ENCODE results near the gene CNOT6L. TPM values are rescaled to one million over a fixed set of nuclear protein-coding genes. Genes with fewer than 3 reads are reported as not detected.

The CNOT6L gene
- total and polyA plus RNA-seq, 2 of the 13 experiments (the other 11 are each of a cell fraction or from before 2014, with no cell fraction given) = 7.9 to 13.5 TPM

DNA sequence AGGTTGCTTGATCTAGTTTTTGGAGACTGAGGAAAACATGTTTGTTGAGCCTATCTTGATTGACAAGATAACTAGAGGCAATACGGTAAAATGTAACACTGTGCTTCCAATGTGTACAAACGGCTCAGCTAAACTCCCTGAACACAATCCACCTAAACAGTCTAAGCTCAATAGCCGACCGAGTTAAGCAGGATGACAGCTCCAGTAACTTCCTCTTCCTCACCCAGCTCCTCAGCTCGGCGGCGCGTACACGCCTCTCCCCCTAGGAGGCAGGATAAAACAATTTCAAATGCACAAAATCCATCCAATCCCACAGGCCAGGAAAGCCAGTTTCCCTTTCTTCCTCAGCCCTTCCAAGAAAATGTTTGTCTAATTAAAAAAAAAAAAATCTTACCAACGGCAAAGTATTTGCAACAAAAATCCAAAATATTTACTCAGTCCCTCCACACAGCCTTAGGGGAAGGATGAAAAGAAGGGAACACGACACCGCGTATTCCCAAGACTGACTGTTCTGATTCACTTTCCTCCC is 1.0 kb downstream of the CNOT6L start (continued):
- TF ChIP-seq ZNF546 (CRISPR knock-in tag; conservative IDR thresholded peaks at IDR 0.05) (no peak), REXO4 (CRISPR knock-in tag; IDR thresholded peaks at IDR 0.05; ENCODE audit: borderline replicate concordance) (no peak), KMT2A (CRISPR knock-in tag; IDR thresholded peaks at IDR 0.05) (peak; percentile 48; the same call in 1 of the 2 replicates), ZNF720 (CRISPR knock-in tag; IDR thresholded peaks at IDR 0.05) (no peak), SOX13 (IDR thresholded peaks at IDR 0.05) (no peak), SOX13 (CRISPR knock-in tag; conservative IDR thresholded peaks at IDR 0.05 in 1 of 2, IDR thresholded peaks at IDR 0.05 in 1 of 2) (no peak), ZFAT (CRISPR knock-in tag; conservative IDR thresholded peaks at IDR 0.05) (no peak), ELF4 (CRISPR knock-in tag; IDR thresholded peaks at IDR 0.05; ENCODE audit: borderline replicate concordance) (no peak), ZNF101 (CRISPR knock-in tag; IDR thresholded peaks at IDR 0.05; ENCODE audit: borderline replicate concordance, low read depth) (no peak), MED1 (CRISPR knock-in tag; IDR thresholded peaks at IDR 0.05) (peak; percentile 52; the same call in 1 of the 2 replicates), RBM39 (IDR thresholded peaks at IDR 0.05; ENCODE audit: low read depth, low read length, poor library complexity, severe bottlenecking) (no peak), GFI1 (CRISPR knock-in tag; IDR thresholded peaks at IDR 0.05; ENCODE audit: borderline replicate concordance) (no peak; the same call in 1 of the 2 replicates)
- TF ChIP-seq, protein P1, sequence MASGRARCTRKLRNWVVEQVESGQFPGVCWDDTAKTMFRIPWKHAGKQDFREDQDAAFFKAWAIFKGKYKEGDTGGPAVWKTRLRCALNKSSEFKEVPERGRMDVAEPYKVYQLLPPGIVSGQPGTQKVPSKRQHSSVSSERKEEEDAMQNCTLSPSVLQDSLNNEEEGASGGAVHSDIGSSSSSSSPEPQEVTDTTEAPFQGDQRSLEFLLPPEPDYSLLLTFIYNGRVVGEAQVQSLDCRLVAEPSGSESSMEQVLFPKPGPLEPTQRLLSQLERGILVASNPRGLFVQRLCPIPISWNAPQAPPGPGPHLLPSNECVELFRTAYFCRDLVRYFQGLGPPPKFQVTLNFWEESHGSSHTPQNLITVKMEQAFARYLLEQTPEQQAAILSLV (CRISPR knock-in tag; IDR thresholded peaks at IDR 0.05; ENCODE audit: borderline replicate concordance) = 0 out of 2 replicates have a peak, but pooled peaks have one; percentile 25
- TF ChIP-seq, protein P2, sequence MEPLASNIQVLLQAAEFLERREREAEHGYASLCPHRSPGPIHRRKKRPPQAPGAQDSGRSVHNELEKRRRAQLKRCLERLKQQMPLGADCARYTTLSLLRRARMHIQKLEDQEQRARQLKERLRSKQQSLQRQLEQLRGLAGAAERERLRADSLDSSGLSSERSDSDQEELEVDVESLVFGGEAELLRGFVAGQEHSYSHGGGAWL (CRISPR knock-in tag; IDR thresholded peaks at IDR 0.05) = no peak
- TF ChIP-seq, protein P3, sequence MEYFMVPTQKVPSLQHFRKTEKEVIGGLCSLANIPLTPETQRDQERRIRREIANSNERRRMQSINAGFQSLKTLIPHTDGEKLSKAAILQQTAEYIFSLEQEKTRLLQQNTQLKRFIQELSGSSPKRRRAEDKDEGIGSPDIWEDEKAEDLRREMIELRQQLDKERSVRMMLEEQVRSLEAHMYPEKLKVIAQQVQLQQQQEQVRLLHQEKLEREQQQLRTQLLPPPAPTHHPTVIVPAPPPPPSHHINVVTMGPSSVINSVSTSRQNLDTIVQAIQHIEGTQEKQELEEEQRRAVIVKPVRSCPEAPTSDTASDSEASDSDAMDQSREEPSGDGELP (IDR thresholded peaks at IDR 0.05; ENCODE audit: borderline replicate concordance, low read depth) = no peak
- TF ChIP-seq, protein P4, sequence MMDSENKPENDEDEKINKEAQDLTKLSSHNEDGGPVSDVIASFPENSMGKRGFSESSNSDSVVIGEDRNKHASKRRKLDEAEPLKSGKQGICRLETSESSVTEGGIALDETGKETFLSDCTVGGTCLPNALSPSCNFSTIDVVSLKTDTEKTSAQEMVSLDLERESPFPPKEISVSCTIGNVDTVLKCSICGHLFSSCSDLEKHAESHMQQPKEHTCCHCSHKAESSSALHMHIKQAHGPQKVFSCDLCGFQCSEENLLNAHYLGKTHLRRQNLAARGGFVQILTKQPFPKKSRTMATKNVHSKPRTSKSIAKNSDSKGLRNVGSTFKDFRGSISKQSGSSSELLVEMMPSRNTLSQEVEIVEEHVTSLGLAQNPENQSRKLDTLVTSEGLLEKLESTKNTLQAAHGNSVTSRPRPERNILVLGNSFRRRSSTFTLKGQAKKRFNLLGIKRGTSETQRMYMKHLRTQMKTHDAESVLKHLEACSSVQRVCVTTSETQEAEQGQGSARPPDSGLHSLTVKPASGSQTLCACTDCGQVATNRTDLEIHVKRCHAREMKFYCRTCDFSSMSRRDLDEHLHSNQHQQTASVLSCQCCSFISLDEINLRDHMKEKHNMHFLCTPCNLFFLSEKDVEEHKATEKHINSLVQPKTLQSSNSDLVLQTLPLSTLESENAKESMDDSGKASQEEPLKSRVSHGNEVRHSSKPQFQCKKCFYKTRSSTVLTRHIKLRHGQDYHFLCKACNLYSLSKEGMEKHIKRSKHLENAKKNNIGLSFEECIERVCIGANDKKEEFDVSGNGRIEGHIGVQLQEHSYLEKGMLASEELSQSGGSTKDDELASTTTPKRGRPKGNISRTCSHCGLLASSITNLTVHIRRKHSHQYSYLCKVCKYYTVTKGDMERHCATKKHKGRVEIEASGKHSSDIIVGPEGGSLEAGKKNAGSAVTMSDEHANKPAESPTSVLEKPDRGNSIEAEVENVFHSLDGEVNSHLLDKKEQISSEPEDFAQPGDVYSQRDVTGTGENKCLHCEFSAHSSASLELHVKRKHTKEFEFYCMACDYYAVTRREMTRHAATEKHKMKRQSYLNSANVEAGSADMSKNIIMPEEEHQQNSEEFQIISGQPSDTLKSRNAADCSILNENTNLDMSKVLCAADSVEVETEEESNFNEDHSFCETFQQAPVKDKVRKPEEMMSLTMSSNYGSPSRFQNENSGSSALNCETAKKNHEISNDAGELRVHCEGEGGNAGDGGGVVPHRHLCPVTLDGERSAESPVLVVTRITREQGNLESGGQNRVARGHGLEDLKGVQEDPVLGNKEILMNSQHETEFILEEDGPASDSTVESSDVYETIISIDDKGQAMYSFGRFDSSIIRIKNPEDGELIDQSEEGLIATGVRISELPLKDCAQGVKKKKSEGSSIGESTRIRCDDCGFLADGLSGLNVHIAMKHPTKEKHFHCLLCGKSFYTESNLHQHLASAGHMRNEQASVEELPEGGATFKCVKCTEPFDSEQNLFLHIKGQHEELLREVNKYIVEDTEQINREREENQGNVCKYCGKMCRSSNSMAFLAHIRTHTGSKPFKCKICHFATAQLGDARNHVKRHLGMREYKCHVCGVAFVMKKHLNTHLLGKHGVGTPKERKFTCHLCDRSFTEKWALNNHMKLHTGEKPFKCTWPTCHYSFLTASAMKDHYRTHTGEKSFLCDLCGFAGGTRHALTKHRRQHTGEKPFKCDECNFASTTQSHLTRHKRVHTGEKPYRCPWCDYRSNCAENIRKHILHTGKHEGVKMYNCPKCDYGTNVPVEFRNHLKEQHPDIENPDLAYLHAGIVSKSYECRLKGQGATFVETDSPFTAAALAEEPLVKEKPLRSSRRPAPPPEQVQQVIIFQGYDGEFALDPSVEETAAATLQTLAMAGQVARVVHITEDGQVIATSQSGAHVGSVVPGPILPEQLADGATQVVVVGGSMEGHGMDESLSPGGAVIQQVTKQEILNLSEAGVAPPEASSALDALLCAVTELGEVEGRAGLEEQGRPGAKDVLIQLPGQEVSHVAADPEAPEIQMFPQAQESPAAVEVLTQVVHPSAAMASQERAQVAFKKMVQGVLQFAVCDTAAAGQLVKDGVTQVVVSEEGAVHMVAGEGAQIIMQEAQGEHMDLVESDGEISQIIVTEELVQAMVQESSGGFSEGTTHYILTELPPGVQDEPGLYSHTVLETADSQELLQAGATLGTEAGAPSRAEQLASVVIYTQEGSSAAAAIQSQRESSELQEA (CRISPR knock-in tag; IDR thresholded peaks at IDR 0.05; ENCODE audit: not compliant biosample characterization) = no peak
- TF ChIP-seq, protein P5, sequence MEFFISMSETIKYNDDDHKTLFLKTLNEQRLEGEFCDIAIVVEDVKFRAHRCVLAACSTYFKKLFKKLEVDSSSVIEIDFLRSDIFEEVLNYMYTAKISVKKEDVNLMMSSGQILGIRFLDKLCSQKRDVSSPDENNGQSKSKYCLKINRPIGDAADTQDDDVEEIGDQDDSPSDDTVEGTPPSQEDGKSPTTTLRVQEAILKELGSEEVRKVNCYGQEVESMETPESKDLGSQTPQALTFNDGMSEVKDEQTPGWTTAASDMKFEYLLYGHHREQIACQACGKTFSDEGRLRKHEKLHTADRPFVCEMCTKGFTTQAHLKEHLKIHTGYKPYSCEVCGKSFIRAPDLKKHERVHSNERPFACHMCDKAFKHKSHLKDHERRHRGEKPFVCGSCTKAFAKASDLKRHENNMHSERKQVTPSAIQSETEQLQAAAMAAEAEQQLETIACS (CRISPR knock-in tag; IDR thresholded peaks at IDR 0.05) = no peak
